ENCODE results near the gene RALGDS. TPM values are rescaled to one million over a fixed set of nuclear protein-coding genes. Genes with fewer than 3 reads are reported as not detected.

Gene RALGDS
- total and polyA plus RNA-seq, 2 experiments from 2014 or later = 8.6 to 20.3 TPM

GRCh38 chr9:133140174-133140505 lies 19.1 kb upstream of the RALGDS start:
- Histone ChIP-seq H3K27ac (ENCODE audit: low read depth) (no peak overlapping the region), H3F3A (replicated peaks; ENCODE audit: low read depth) (no peaks in the 10 kb centered on the region), H4K20me1 (replicated peaks; ENCODE audit: insufficient read depth) (peaks cover 6% of the 10 kb centered on the region), H3K27me3 (ENCODE audit: insufficient read depth) (no peaks in the 10 kb centered on the region), H3K79me2 (replicated peaks; ENCODE audit: insufficient read depth) (0 out of 2 replicates have a peak, but pooled peaks cover 6% of the 10 kb centered on the region), H3K36me3 (ENCODE audit: insufficient read depth) (no peaks in the 10 kb centered on the region), H3K9me2 (ENCODE audit: insufficient read depth) (no peaks in the 10 kb centered on the region), H3K4me2 (no peak overlapping the region), H3K4me1 (ENCODE audit: insufficient read depth) (no peaks in the 10 kb centered on the region), H3K4me3 (no peak overlapping the region), H2AFZ (no peak overlapping the region)
- no peak overlapping the region for H3K4me3 Mint-ChIP-seq
- H3K27ac Mint-ChIP-seq = no peak overlapping the region
- TF ChIP-seq ZNF114 (CRISPR knock-in tag; IDR thresholded peaks at IDR 0.05) (no peak), JUNB (IDR thresholded peaks at IDR 0.05; ENCODE audit: unreplicated experiment) (no peak), EZH2phosphoT487 (IDR thresholded peaks at IDR 0.05; ENCODE audit: unreplicated experiment) (no peak), STAT1 (IDR thresholded peaks at IDR 0.05; ENCODE audit: unreplicated experiment) (no peak), CREB1 (CRISPR knock-in tag; IDR thresholded peaks at IDR 0.05; ENCODE audit: low read depth) (no peak), EZH2 (IDR thresholded peaks at IDR 0.05; ENCODE audit: low read depth, unreplicated experiment) (no peak), NANOG (IDR thresholded peaks at IDR 0.05; ENCODE audit: borderline replicate concordance) (no peak)
- TF ChIP-seq, protein P1, sequence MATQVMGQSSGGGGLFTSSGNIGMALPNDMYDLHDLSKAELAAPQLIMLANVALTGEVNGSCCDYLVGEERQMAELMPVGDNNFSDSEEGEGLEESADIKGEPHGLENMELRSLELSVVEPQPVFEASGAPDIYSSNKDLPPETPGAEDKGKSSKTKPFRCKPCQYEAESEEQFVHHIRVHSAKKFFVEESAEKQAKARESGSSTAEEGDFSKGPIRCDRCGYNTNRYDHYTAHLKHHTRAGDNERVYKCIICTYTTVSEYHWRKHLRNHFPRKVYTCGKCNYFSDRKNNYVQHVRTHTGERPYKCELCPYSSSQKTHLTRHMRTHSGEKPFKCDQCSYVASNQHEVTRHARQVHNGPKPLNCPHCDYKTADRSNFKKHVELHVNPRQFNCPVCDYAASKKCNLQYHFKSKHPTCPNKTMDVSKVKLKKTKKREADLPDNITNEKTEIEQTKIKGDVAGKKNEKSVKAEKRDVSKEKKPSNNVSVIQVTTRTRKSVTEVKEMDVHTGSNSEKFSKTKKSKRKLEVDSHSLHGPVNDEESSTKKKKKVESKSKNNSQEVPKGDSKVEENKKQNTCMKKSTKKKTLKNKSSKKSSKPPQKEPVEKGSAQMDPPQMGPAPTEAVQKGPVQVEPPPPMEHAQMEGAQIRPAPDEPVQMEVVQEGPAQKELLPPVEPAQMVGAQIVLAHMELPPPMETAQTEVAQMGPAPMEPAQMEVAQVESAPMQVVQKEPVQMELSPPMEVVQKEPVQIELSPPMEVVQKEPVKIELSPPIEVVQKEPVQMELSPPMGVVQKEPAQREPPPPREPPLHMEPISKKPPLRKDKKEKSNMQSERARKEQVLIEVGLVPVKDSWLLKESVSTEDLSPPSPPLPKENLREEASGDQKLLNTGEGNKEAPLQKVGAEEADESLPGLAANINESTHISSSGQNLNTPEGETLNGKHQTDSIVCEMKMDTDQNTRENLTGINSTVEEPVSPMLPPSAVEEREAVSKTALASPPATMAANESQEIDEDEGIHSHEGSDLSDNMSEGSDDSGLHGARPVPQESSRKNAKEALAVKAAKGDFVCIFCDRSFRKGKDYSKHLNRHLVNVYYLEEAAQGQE (IDR thresholded peaks at IDR 0.05; ENCODE audit: unreplicated experiment) = no peak
- H3K4me1 Mint-ChIP-seq = peaks cover 11% of the 10 kb centered on the region; the same call in 2 of the 3 replicates
- no peak for DNase-seq (ENCODE audit: low spot score)
- H3K9me3 Mint-ChIP-seq = no peaks in the 10 kb centered on the region
- ATAC-seq = no peak
- no peaks in the 10 kb centered on the region; the same call in 2 of the 3 replicates for H3K36me3 Mint-ChIP-seq (ENCODE audit: low read depth)
- peaks cover 20% of the 10 kb centered on the region for H3K27me3 Mint-ChIP-seq (ENCODE audit: insufficient read depth, low read depth, poor library complexity)

GRCh38 chr9:133139246-133140173 lies 18.5 kb upstream of the RALGDS start:
- no peaks in the 10 kb centered on the region; the same call in 2 of the 3 replicates for H3K36me3 Mint-ChIP-seq (ENCODE audit: low read depth)
- ATAC-seq = no peak
- H3K9me3 Mint-ChIP-seq = no peaks in the 10 kb centered on the region
- Histone ChIP-seq H2AFZ (no peak overlapping the region), H3K79me2 (replicated peaks; ENCODE audit: insufficient read depth) (0 out of 2 replicates have a peak, but pooled peaks cover 6% of the 10 kb centered on the region), H3K9me2 (ENCODE audit: insufficient read depth) (no peaks in the 10 kb centered on the region), H3K4me2 (no peak overlapping the region), H3K27me3 (ENCODE audit: insufficient read depth) (no peaks in the 10 kb centered on the region), H3K36me3 (ENCODE audit: insufficient read depth) (no peaks in the 10 kb centered on the region), H3K4me1 (ENCODE audit: insufficient read depth) (no peaks in the 10 kb centered on the region), H4K20me1 (replicated peaks; ENCODE audit: insufficient read depth) (peaks cover 3% of the 10 kb centered on the region), H3K27ac (ENCODE audit: low read depth) (no peak overlapping the region), H3K4me3 (no peak overlapping the region), H3F3A (replicated peaks; ENCODE audit: low read depth) (no peaks in the 10 kb centered on the region)
- peaks cover 9% of the 10 kb centered on the region for H3K4me1 Mint-ChIP-seq
- TF ChIP-seq STAT1 (IDR thresholded peaks at IDR 0.05; ENCODE audit: unreplicated experiment) (no peak), EZH2 (IDR thresholded peaks at IDR 0.05; ENCODE audit: low read depth, unreplicated experiment) (no peak), CTCF (conservative IDR thresholded peaks at IDR 0.05; ENCODE audit: low read depth in 2 of 2) (no peak), CREB1 (CRISPR knock-in tag; IDR thresholded peaks at IDR 0.05; ENCODE audit: low read depth) (no peak), ZNF331 (CRISPR knock-in tag; IDR thresholded peaks at IDR 0.05; ENCODE audit: low read depth) (no peak)
- H3K27me3 Mint-ChIP-seq (ENCODE audit: insufficient read depth, low read depth, poor library complexity) = peaks cover 13% of the 10 kb centered on the region
- DNase-seq (ENCODE audit: low spot score) = no peak
- no peak overlapping the region for H3K27ac Mint-ChIP-seq
- H3K4me3 Mint-ChIP-seq = no peak overlapping the region
